CD4-positive, alpha-beta T cell treated with Interleukin-17A for 4 hours (primary cell): ENCODE results near the gene RPSA.

Source experiments
- DNase-seq: peaks from one replicate; pipeline ENCODE4 v3.0.0-alpha.2; 2020; ENCODE audit warnings: mixed read lengths

The RPSA gene

GRCh38 chr3:39460677-39461076 is 54.2 kb downstream of the RPSA start:
- DNase-seq = no peak
